ENCODE data around the gene LONRF2. TPM values are rescaled to one million over a fixed set of nuclear protein-coding genes. Genes with fewer than 3 reads are reported as not detected.

The LONRF2 gene
- total RNA-seq, 1 donor from 2014 or later: 0.23 TPM

- Mint-ChIP-seq H3K36me3 (ENCODE audit: low read depth) (no peaks in the 10 kb centered on the region), H3K4me1 (ENCODE audit: low read depth) (no peaks in the 10 kb centered on the region), H3K4me3 (no peak overlapping the region), H3K27me3 (ENCODE audit: insufficient read depth) (peaks cover 4% of the 10 kb centered on the region), H3K27ac (no peak overlapping the region), H3K9me3 (no peaks in the 10 kb centered on the region)
- no peak for DNase-seq (ENCODE audit: low spot score)
- intact Hi-C loops (cut with micrococcal nuclease): loop anchor here (1.0 kb wide), 2 partner anchors 424 to 684 kb away; no protein-coding TSS in a partner anchor
Measured at GRCh38 chr2:100242891-100243619, 79.2 kb downstream of the LONRF2 start.

GRCh38 chr2:100242476-100242875 is 79.8 kb downstream of the LONRF2 start:
- no peaks in the 10 kb centered on the region for H3K4me1 Mint-ChIP-seq (ENCODE audit: low read depth)
- H3K27me3 Mint-ChIP-seq (ENCODE audit: insufficient read depth): peaks cover 4% of the 10 kb centered on the region
- no peaks in the 10 kb centered on the region for H3K36me3 Mint-ChIP-seq (ENCODE audit: low read depth)
- no peaks in the 10 kb centered on the region for H3K9me3 Mint-ChIP-seq
- H3K4me3 Mint-ChIP-seq: no peak overlapping the region
- no peak for DNase-seq (ENCODE audit: low spot score)
- intact Hi-C loops (cut with micrococcal nuclease): no loop called here
- no peak overlapping the region for H3K27ac Mint-ChIP-seq

GRCh38 chr2:100241236-100241635 is 81.1 kb downstream of the LONRF2 start:
- Mint-ChIP-seq H3K27me3 (ENCODE audit: insufficient read depth) (peaks cover under 1% of the 10 kb centered on the region), H3K4me1 (ENCODE audit: low read depth) (no peaks in the 10 kb centered on the region), H3K36me3 (ENCODE audit: low read depth) (no peaks in the 10 kb centered on the region), H3K27ac (no peak overlapping the region), H3K4me3 (no peak overlapping the region), H3K9me3 (no peaks in the 10 kb centered on the region)
- no peak for DNase-seq (ENCODE audit: low spot score)
- intact Hi-C loops (cut with micrococcal nuclease): no loop called here

- no peak for DNase-seq (ENCODE audit: low spot score)
- Mint-ChIP-seq H3K36me3 (ENCODE audit: low read depth) (no peaks in the 10 kb centered on the region), H3K4me1 (ENCODE audit: low read depth) (peaks cover 4% of the 10 kb centered on the region), H3K27ac (no peak overlapping the region), H3K27me3 (ENCODE audit: insufficient read depth) (peaks cover 3% of the 10 kb centered on the region), H3K9me3 (no peaks in the 10 kb centered on the region), H3K4me3 (no peak overlapping the region)
- intact Hi-C loops (cut with micrococcal nuclease): no loop called here
Measured at GRCh38 chr2:100240386-100240785, 81.9 kb downstream of the LONRF2 start.

- H3K27ac Mint-ChIP-seq: no peak overlapping the region
- intact Hi-C loops (cut with micrococcal nuclease): no loop called here
- no peak overlapping the region for H3K4me3 Mint-ChIP-seq
- DNase-seq (ENCODE audit: low spot score): no peak
- H3K4me1 Mint-ChIP-seq (ENCODE audit: low read depth): peaks cover 12% of the 10 kb centered on the region
- no peaks in the 10 kb centered on the region for H3K36me3 Mint-ChIP-seq (ENCODE audit: low read depth)
- H3K9me3 Mint-ChIP-seq: no peaks in the 10 kb centered on the region
- peaks cover 3% of the 10 kb centered on the region for H3K27me3 Mint-ChIP-seq (ENCODE audit: insufficient read depth)
Measured at GRCh38 chr2:100239486-100240210, 82.7 kb downstream of the LONRF2 start.

GRCh38 chr2:100238471-100238870 is 83.8 kb downstream of the LONRF2 start:
- H3K4me1 Mint-ChIP-seq (ENCODE audit: low read depth): peaks cover 13% of the 10 kb centered on the region
- H3K9me3 Mint-ChIP-seq: no peaks in the 10 kb centered on the region
- H3K4me3 Mint-ChIP-seq: no peak overlapping the region
- H3K27me3 Mint-ChIP-seq (ENCODE audit: insufficient read depth): peaks cover 3% of the 10 kb centered on the region
- no peak overlapping the region for H3K27ac Mint-ChIP-seq
- no peak for DNase-seq (ENCODE audit: low spot score)
- H3K36me3 Mint-ChIP-seq (ENCODE audit: low read depth): no peaks in the 10 kb centered on the region
- intact Hi-C loops (cut with micrococcal nuclease): no loop called here

- no peak for DNase-seq (ENCODE audit: low spot score)
- intact Hi-C loops (cut with micrococcal nuclease): no loop called here
Measured at GRCh38 chr2:100237770-100238169, 84.5 kb downstream of the LONRF2 start.

GRCh38 chr2:100237163-100237562 is 85.1 kb downstream of the LONRF2 start:
- no peak overlapping the region for H3K4me3 Mint-ChIP-seq
- intact Hi-C loops (cut with micrococcal nuclease): no loop called here
- DNase-seq (ENCODE audit: low spot score): no peak
- H3K4me1 Mint-ChIP-seq (ENCODE audit: low read depth): peaks cover 13% of the 10 kb centered on the region
- no peaks in the 10 kb centered on the region for H3K9me3 Mint-ChIP-seq
- peaks cover 3% of the 10 kb centered on the region for H3K27me3 Mint-ChIP-seq (ENCODE audit: insufficient read depth)
- H3K36me3 Mint-ChIP-seq (ENCODE audit: low read depth): no peaks in the 10 kb centered on the region
- H3K27ac Mint-ChIP-seq: no peak overlapping the region

More at GRCh38 chr2:100237770-100238169, 84.5 kb downstream of the LONRF2 start:
- H3K4me3 Mint-ChIP-seq: no peak overlapping the region
- no peaks in the 10 kb centered on the region for H3K36me3 Mint-ChIP-seq (ENCODE audit: low read depth)
- no peak overlapping the region for H3K27ac Mint-ChIP-seq
- no peaks in the 10 kb centered on the region for H3K9me3 Mint-ChIP-seq
- H3K27me3 Mint-ChIP-seq (ENCODE audit: insufficient read depth): peaks cover 3% of the 10 kb centered on the region
- peaks cover 13% of the 10 kb centered on the region for H3K4me1 Mint-ChIP-seq (ENCODE audit: low read depth)

- no peak for DNase-seq (ENCODE audit: low spot score)
- no peak overlapping the region for H3K27ac Mint-ChIP-seq
- H3K27me3 Mint-ChIP-seq (ENCODE audit: insufficient read depth): peaks cover 4% of the 10 kb centered on the region
- no peaks in the 10 kb centered on the region for H3K9me3 Mint-ChIP-seq
- H3K4me1 Mint-ChIP-seq (ENCODE audit: low read depth): peaks cover 13% of the 10 kb centered on the region
- intact Hi-C loops (cut with micrococcal nuclease): no loop called here
- H3K36me3 Mint-ChIP-seq (ENCODE audit: low read depth): no peaks in the 10 kb centered on the region
- H3K4me3 Mint-ChIP-seq: no peak overlapping the region
Measured at GRCh38 chr2:100236166-100236565, 86.1 kb downstream of the LONRF2 start.

- Mint-ChIP-seq H3K27me3 (ENCODE audit: insufficient read depth) (peaks cover 8% of the 10 kb centered on the region), H3K36me3 (ENCODE audit: low read depth) (no peaks in the 10 kb centered on the region), H3K4me3 (no peak overlapping the region), H3K9me3 (no peaks in the 10 kb centered on the region), H3K4me1 (ENCODE audit: low read depth) (peaks cover 13% of the 10 kb centered on the region), H3K27ac (no peak overlapping the region)
- DNase-seq (ENCODE audit: low spot score): no peak
- intact Hi-C loops (cut with micrococcal nuclease): no loop called here
Measured at GRCh38 chr2:100235581-100235980, 86.7 kb downstream of the LONRF2 start.

- DNase-seq (ENCODE audit: low spot score): peak; percentile 4
- peaks cover 8% of the 10 kb centered on the region for H3K27me3 Mint-ChIP-seq (ENCODE audit: insufficient read depth)
Measured at GRCh38 chr2:100235098-100235497, 87.2 kb downstream of the LONRF2 start.

GRCh38 chr2:100234141-100234540 is 88.2 kb downstream of the LONRF2 start:
- peaks cover 13% of the 10 kb centered on the region for H3K4me1 Mint-ChIP-seq (ENCODE audit: low read depth)
- H3K36me3 Mint-ChIP-seq (ENCODE audit: low read depth): no peaks in the 10 kb centered on the region
- H3K27ac Mint-ChIP-seq: no peak overlapping the region

More at GRCh38 chr2:100235098-100235497, 87.2 kb downstream of the LONRF2 start:
- Mint-ChIP-seq H3K4me1 (ENCODE audit: low read depth) (peaks cover 13% of the 10 kb centered on the region), H3K9me3 (no peaks in the 10 kb centered on the region), H3K36me3 (ENCODE audit: low read depth) (no peaks in the 10 kb centered on the region), H3K27ac (no peak overlapping the region), H3K4me3 (no peak overlapping the region)
- intact Hi-C loops (cut with micrococcal nuclease): no loop called here

GRCh38 chr2:100233061-100233460 is 89.2 kb downstream of the LONRF2 start:
- Mint-ChIP-seq H3K27ac (no peak overlapping the region), H3K27me3 (ENCODE audit: insufficient read depth) (peaks cover 10% of the 10 kb centered on the region), H3K9me3 (no peaks in the 10 kb centered on the region), H3K36me3 (ENCODE audit: low read depth) (no peaks in the 10 kb centered on the region), H3K4me3 (no peak overlapping the region), H3K4me1 (ENCODE audit: low read depth) (peaks cover 13% of the 10 kb centered on the region)
- DNase-seq (ENCODE audit: low spot score): no peak
- intact Hi-C loops (cut with micrococcal nuclease): no loop called here

More at GRCh38 chr2:100234141-100234540, 88.2 kb downstream of the LONRF2 start:
- H3K4me3 Mint-ChIP-seq: no peak overlapping the region
- peaks cover 8% of the 10 kb centered on the region for H3K27me3 Mint-ChIP-seq (ENCODE audit: insufficient read depth)
- intact Hi-C loops (cut with micrococcal nuclease): no loop called here
- no peaks in the 10 kb centered on the region for H3K9me3 Mint-ChIP-seq
- no peak for DNase-seq (ENCODE audit: low spot score)

All from activated T-helper 1 cell treated with anti-CD3 and anti-CD28 coated beads, Interleukin-12 subunit alpha, Interleukin-12 subunit beta, Interleukin-2, Interleukin-4 antibody, amounts not matched to agents 30 ng/mL and 10 ng/mL and 1 ng/mL, durations not matched to agents 14 hours and 24 hours and 36 hours (primary cell).